Measurements from ENCODE around the gene AMMECR1L. TPM values are rescaled to one million over a fixed set of nuclear protein-coding genes. Genes with fewer than 3 reads are reported as not detected.
"Not testable (repeated sequence)": the region's sequence is repeated elsewhere in the genome, so short reads cannot be mapped to it uniquely, and the experiment has no call there.

The AMMECR1L gene
- polyA plus RNA-seq (2011; rRNA removed) (23.0 and 23.6 TPM in 2 replicates), polyA plus RNA-seq (2017; fragmentation: RNase III; extraction: RNeasy Plus Mini Kit Qiagen cat#74134 plus additional on column Dnase treatment) (15.5 to 15.9 TPM (median 15.6 TPM) in 3 replicates), polyA minus RNA-seq (2011; rRNA and poly(A)+ RNA removed) (23.3 and 25.2 TPM in 2 replicates)
- 10.5 and 11.2 TPM in 2 replicates for polyA plus RNA-seq (2012; cell fraction: cytosol; rRNA removed)
- 11.7 and 20.3 TPM in 2 replicates for polyA plus RNA-seq (2012; cell fraction: nucleus; rRNA removed)

- peak in 1 of 2 experiments; percentile 74 for DNase-seq (ENCODE audit: low read depth in 1 of 2, low spot score in 1 of 2)
- peak; percentile 77 for TF ChIP-seq USF2 (IDR thresholded peaks at IDR 0.05)
- peak; percentile 32; the same call in 1 of the 2 replicates for TF ChIP-seq POLR2A (IDR thresholded peaks at IDR 0.05; ENCODE audit: low read length)
- peak in 1 of 2 experiments; percentile 39; a peak in 1 of 5 replicates for TF ChIP-seq JUN (IDR thresholded peaks at IDR 0.05)
- TF ChIP-seq BCL3 (IDR thresholded peaks at IDR 0.05) = 0 out of 3 replicates have a peak, but pooled peaks have one; percentile 21
- peak; percentile 55; the same call in 1 of the 2 replicates for TF ChIP-seq PHF8 (IDR thresholded peaks at IDR 0.05; ENCODE audit: borderline replicate concordance, low read depth)
- 0 out of 2 replicates have a peak, but pooled peaks have one; percentile 23 for TF ChIP-seq MAX (IDR thresholded peaks at IDR 0.05)
- WGBS (ENCODE audit: missing lambda C conversion rate) = under 1% methylated on average over 16 of the region's 85 CpGs
Measured at GRCh38 chr2:127885780-127886592, at the start of gene AMMECR1L. AMMECR1L (minus strand) TSS chr2:127885956; CDS start chr2:127874234, 11,722 bp downstream.

GRCh38 chr2:127935337-127935736 is 49.6 kb upstream of the AMMECR1L start:
- Histone ChIP-seq H3K9me3 (no peaks in the 10 kb centered on the region), H3K4me1 (peaks cover 11% of the 10 kb centered on the region; the same call in 2 of the 3 replicates), H3K4me3 (no peak overlapping the region), H3K27ac (no peak overlapping the region), H3K4me2 (no peak overlapping the region)
- FAIRE-seq (no peak), ATAC-seq (no peak), DNase-seq (ENCODE audit: low read depth in 1 of 2, low spot score in 1 of 2) (no peak)
- POLR2A ChIA-PET = no interaction called here
- no peak for TF ChIP-seq RFX5 (IDR thresholded peaks at IDR 0.05)
- TF ChIP-seq ZC3H11A (IDR thresholded peaks at IDR 0.05) = peak; percentile 87
- CTCF ChIA-PET = no interaction called here
- WGBS (ENCODE audit: missing lambda C conversion rate) = 81% methylated on average over 6 of the region's 6 CpGs

More at GRCh38 chr2:127885780-127886592, at the start of gene AMMECR1L:
- peak within 1 kb of the TSS; percentile 81 to 95 for H3K27ac ChIP-seq
- peak; percentile 93 to 96 for ATAC-seq
- H3K9me3 ChIP-seq, CTCF ChIA-PET, FAIRE-seq: not testable (repeated sequence)
- H3K4me2 ChIP-seq = peak within 1 kb of the TSS; percentile 99
- H3K4me3 ChIP-seq = peak within 1 kb of the TSS; percentile 72
- peaks cover 24% of the 10 kb centered on the region for H3K4me1 ChIP-seq
- POLR2A ChIA-PET = interaction anchor here (0.7 kb wide), 1 partner anchor 46 kb away, joined by 3 read pairs; no protein-coding TSS in a partner anchor

- FAIRE-seq = no peak
- Histone ChIP-seq H3K4me3 (no peak overlapping the region), H3K9me3 (no peaks in the 10 kb centered on the region), H3K4me2 (peak overlapping the region; percentile 10; the same call in 2 of the 3 replicates), H3K27ac (peak overlapping the region in 1 of 2 experiments; percentile 33; a peak in 4 of 6 replicates), H3K4me1 (peaks cover 11% of the 10 kb centered on the region; the same call in 2 of the 3 replicates)
- DNase-seq (ENCODE audit: low read depth in 1 of 2, low spot score in 1 of 2) = peak in 1 of 2 experiments; percentile 65
- ChIA-PET POLR2A (interaction anchor here (1.3 kb wide), 1 partner anchor 46 kb away, joined by 3 read pairs; the partner anchor contains the start of gene AMMECR1L), CTCF (interaction anchor here (0.6 to 1.1 kb wide), 2 partner anchors 10 to 83 kb away, joined by 3 read pairs; no protein-coding TSS in a partner anchor)
- peak; percentile 66 to 85 for ATAC-seq
- WGBS (ENCODE audit: missing lambda C conversion rate) = 23% methylated on average over 7 of the region's 7 CpGs
- TF ChIP-seq MAFK (IDR thresholded peaks at IDR 0.05; ENCODE audit: partially characterized antibody) = no peak
- TF ChIP-seq MAZ (IDR thresholded peaks at IDR 0.05; ENCODE audit: borderline replicate concordance, low read depth, low read length) = no peak
- TF ChIP-seq HOXB5 (CRISPR knock-in tag; IDR thresholded peaks at IDR 0.05) = no peak
- 0 out of 2 replicates have a peak, but pooled peaks have one; percentile 25 for TF ChIP-seq FOSL2 (IDR thresholded peaks at IDR 0.05)
- TF ChIP-seq FOSL2 (CRISPR knock-in tag; IDR thresholded peaks at IDR 0.05) = peak; percentile 48
- TF ChIP-seq RARB (CRISPR knock-in tag; IDR thresholded peaks at IDR 0.05) = no peak
- no peak for TF ChIP-seq CTCF (IDR thresholded peaks at IDR 0.05)
- TF ChIP-seq CEBPB (IDR thresholded peaks at IDR 0.05) = peak; percentile 60 to 72
- TF ChIP-seq CHD4 (IDR thresholded peaks at IDR 0.05; ENCODE audit: borderline replicate concordance) = no peak
- peak; percentile 80 for TF ChIP-seq BHLHE40 (IDR thresholded peaks at IDR 0.05; ENCODE audit: low read depth, low read length)
- TF ChIP-seq HOXA7 (CRISPR knock-in tag; IDR thresholded peaks at IDR 0.05) = no peak
- TF ChIP-seq BCL3 (IDR thresholded peaks at IDR 0.05) = no peak
- TF ChIP-seq RCOR1 (IDR thresholded peaks at IDR 0.05; ENCODE audit: low read depth, low read length) = no peak
- no peak for TF ChIP-seq PBX3 (IDR thresholded peaks at IDR 0.05)
- no peak for TF ChIP-seq ATOH8 (CRISPR knock-in tag; IDR thresholded peaks at IDR 0.05; ENCODE audit: low read depth)
Measured at GRCh38 chr2:127932199-127932876, 46.6 kb upstream of the AMMECR1L start.
